ENCODE measurements around the gene DMWD.

The DMWD gene

GRCh38 chr19:45792470-45793177 lies at the start of gene DMWD:
Gene DMWD, minus strand, starts transcription at chr19:45792845. Its CDS starts 89 bp downstream, at chr19:45792756.
- DNase-seq = peak; percentile 100

GRCh38 chr19:45842198-45842597 lies 49.6 kb upstream of the DMWD start:
- no peak for DNase-seq

- DNase-seq = no peak
Measured at GRCh38 chr19:45834970-45835369, 42.3 kb upstream of the DMWD start.

GRCh38 chr19:45828945-45829344 lies 36.3 kb upstream of the DMWD start:
- no peak for DNase-seq

- DNase-seq = no peak
Measured at GRCh38 chr19:45828523-45828922, 35.9 kb upstream of the DMWD start.

- DNase-seq = no peak
Measured at GRCh38 chr19:45827459-45828093, 34.9 kb upstream of the DMWD start.

- no peak for DNase-seq
Measured at GRCh38 chr19:45826934-45827333, 34.3 kb upstream of the DMWD start.

GRCh38 chr19:45825917-45826893 lies 33.6 kb upstream of the DMWD start:
- DNase-seq = no peak

- no peak for DNase-seq
Measured at GRCh38 chr19:45825263-45825605, 32.6 kb upstream of the DMWD start.

GRCh38 chr19:45824531-45825262 lies 32.1 kb upstream of the DMWD start:
- DNase-seq = no peak

- no peak for DNase-seq
Measured at GRCh38 chr19:45824041-45824471, 31.4 kb upstream of the DMWD start.

- no peak for DNase-seq
Measured at GRCh38 chr19:45823182-45823581, 30.5 kb upstream of the DMWD start.

- no peak for DNase-seq
Measured at GRCh38 chr19:45822716-45823115, 30.1 kb upstream of the DMWD start.

- no peak for DNase-seq
Measured at GRCh38 chr19:45821570-45821969, 28.9 kb upstream of the DMWD start.

GRCh38 chr19:45821103-45821521 lies 28.5 kb upstream of the DMWD start:
- DNase-seq = no peak

GRCh38 chr19:45820413-45821102 lies 27.9 kb upstream of the DMWD start:
- no peak for DNase-seq

- no peak for DNase-seq
Measured at GRCh38 chr19:45819769-45820168, 27.1 kb upstream of the DMWD start.

- no peak for DNase-seq
Measured at GRCh38 chr19:45817725-45818301, 25.2 kb upstream of the DMWD start.

GRCh38 chr19:45817010-45817724 lies 24.5 kb upstream of the DMWD start:
- DNase-seq = peak; percentile 96

- DNase-seq = no peak
Measured at GRCh38 chr19:45816236-45817009, 23.8 kb upstream of the DMWD start.

All from activated naive CD4-positive, alpha-beta T cell treated with Interleukin-2 at 50 U/mL for 16 hours (primary cell).